ENCODE data around the gene ZNF142.

ZNF142 gene

DNA sequence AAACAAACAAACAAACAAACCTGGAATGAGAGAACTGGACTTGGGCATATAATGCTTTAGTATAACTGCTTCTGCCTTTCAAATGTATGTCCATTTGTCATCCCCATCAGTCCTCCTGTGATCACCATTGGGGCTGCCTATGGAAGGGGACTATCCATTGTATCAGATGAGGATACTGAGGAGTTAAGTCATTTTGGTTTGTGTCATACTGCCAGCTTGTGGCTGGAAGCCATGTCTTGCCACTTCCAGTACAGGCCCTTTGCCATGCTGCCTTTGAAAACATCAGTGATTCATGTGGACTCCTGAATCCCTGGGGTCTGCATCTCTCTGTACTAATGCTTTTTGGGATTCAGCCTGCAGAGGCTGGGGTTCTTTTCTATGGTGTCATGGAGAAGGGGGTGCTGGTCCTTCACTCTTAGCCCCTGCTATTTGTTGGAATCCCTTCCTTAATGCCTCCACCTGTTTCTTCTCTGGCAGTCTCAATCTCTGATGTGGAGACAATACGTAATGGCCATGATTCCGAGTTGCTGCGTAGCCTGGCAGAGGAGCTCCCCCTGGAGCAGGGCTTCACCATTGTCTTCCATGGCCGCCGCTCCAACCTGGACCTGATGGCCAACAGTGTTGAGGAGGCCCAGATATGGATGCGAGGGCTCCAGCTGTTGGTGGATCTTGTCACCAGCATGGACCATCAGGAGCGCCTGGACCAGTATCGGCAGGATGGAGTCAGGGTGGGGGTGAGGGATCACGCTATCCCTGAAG, 41.1 kb downstream of the ZNF142 start:
- TF ChIP-seq, protein P1, sequence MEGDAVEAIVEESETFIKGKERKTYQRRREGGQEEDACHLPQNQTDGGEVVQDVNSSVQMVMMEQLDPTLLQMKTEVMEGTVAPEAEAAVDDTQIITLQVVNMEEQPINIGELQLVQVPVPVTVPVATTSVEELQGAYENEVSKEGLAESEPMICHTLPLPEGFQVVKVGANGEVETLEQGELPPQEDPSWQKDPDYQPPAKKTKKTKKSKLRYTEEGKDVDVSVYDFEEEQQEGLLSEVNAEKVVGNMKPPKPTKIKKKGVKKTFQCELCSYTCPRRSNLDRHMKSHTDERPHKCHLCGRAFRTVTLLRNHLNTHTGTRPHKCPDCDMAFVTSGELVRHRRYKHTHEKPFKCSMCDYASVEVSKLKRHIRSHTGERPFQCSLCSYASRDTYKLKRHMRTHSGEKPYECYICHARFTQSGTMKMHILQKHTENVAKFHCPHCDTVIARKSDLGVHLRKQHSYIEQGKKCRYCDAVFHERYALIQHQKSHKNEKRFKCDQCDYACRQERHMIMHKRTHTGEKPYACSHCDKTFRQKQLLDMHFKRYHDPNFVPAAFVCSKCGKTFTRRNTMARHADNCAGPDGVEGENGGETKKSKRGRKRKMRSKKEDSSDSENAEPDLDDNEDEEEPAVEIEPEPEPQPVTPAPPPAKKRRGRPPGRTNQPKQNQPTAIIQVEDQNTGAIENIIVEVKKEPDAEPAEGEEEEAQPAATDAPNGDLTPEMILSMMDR (IDR thresholded peaks at IDR 0.05): no peak

DNA sequence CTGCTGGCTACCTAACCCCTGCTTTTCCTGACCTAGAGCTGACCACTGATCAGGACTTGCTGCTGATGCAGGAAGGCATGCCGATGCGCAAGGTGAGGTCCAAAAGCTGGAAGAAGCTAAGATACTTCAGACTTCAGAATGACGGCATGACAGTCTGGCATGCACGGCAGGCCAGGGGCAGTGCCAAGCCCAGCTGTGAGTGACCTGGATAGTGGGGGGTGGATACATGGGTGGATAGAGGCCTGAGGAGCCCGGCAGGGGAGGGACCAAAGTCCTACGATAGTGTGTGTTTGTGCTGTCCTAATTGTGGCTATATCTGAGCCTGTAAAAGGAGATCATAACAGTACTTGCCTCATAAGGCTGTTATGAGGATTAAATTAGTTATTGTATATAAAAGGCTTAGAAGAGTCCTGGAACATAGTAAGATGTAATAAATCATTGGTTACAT, 43.5 kb downstream of the ZNF142 start:
- TF ChIP-seq, protein P1 (IDR thresholded peaks at IDR 0.05): no peak

- TF ChIP-seq, protein P1 (IDR thresholded peaks at IDR 0.05): no peak
Observed at GRCh38 chr2:218607436-218608115, 51.8 kb downstream of the ZNF142 start, which contains the start of gene PLCD4. Gene PLCD4, plus strand, starts transcription at chr2:218607899. Its CDS starts 7,841 bp downstream, at chr2:218615740.

- TF ChIP-seq, protein P1 (IDR thresholded peaks at IDR 0.05): no peak
Observed at GRCh38 chr2:218605432-218605831, 54.0 kb downstream of the ZNF142 start.

All from LNCAP (cell line).